ENCODE data around the gene NPPA. TPM values are rescaled to one million over a fixed set of nuclear protein-coding genes. Genes with fewer than 3 reads are reported as not detected.

NPPA gene
- total RNA-seq, 1 donor from 2014 or later, result not detected

GRCh38 chr1:11802973-11803885 is 44.4 kb downstream of the NPPA start:
- peaks cover 11% of the 10 kb centered on the region for H3K27me3 Mint-ChIP-seq (ENCODE audit: unreplicated experiment)
- peaks cover 13% of the 10 kb centered on the region for H3K36me3 Mint-ChIP-seq (ENCODE audit: low read depth, unreplicated experiment)
- H3K4me1 Mint-ChIP-seq (ENCODE audit: unreplicated experiment), result peaks cover 39% of the 10 kb centered on the region
- peak overlapping the region; percentile 79 for H3K4me3 Mint-ChIP-seq (ENCODE audit: unreplicated experiment)
- no peaks in the 10 kb centered on the region for H3K9me3 Mint-ChIP-seq (ENCODE audit: unreplicated experiment)
- TF ChIP-seq CTCF (IDR thresholded peaks at IDR 0.05; ENCODE audit: unreplicated experiment), result no peak
- no peak overlapping the region for H3K27ac Mint-ChIP-seq (ENCODE audit: unreplicated experiment)
- peak; percentile 71 for DNase-seq (ENCODE audit: low spot score)

- Mint-ChIP-seq H3K36me3 (ENCODE audit: low read depth, unreplicated experiment) (peaks cover 13% of the 10 kb centered on the region), H3K9me3 (ENCODE audit: unreplicated experiment) (no peaks in the 10 kb centered on the region), H3K27me3 (ENCODE audit: unreplicated experiment) (peaks cover 7% of the 10 kb centered on the region), H3K4me1 (ENCODE audit: unreplicated experiment) (peaks cover 33% of the 10 kb centered on the region), H3K4me3 (ENCODE audit: unreplicated experiment) (peak overlapping the region; percentile 79), H3K27ac (ENCODE audit: unreplicated experiment) (no peak overlapping the region)
- no peak for DNase-seq (ENCODE audit: low spot score)
- TF ChIP-seq CTCF (IDR thresholded peaks at IDR 0.05; ENCODE audit: unreplicated experiment), result no peak
Measured at GRCh38 chr1:11802616-11802972, 45.0 kb downstream of the NPPA start.

- Mint-ChIP-seq H3K4me3 (ENCODE audit: unreplicated experiment) (no peak overlapping the region), H3K9me3 (ENCODE audit: unreplicated experiment) (no peaks in the 10 kb centered on the region), H3K27ac (ENCODE audit: unreplicated experiment) (no peak overlapping the region), H3K27me3 (ENCODE audit: unreplicated experiment) (peaks cover 3% of the 10 kb centered on the region), H3K36me3 (ENCODE audit: low read depth, unreplicated experiment) (peaks cover 18% of the 10 kb centered on the region), H3K4me1 (ENCODE audit: unreplicated experiment) (peaks cover 20% of the 10 kb centered on the region)
- no peak for DNase-seq (ENCODE audit: low spot score)
- TF ChIP-seq CTCF (IDR thresholded peaks at IDR 0.05; ENCODE audit: unreplicated experiment), result no peak
Measured at GRCh38 chr1:11800756-11801433, 46.7 kb downstream of the NPPA start.

- no peaks in the 10 kb centered on the region for H3K9me3 Mint-ChIP-seq (ENCODE audit: unreplicated experiment)
- peaks cover 23% of the 10 kb centered on the region for H3K36me3 Mint-ChIP-seq (ENCODE audit: low read depth, unreplicated experiment)
- DNase-seq (ENCODE audit: low spot score), result no peak
- peaks cover 2% of the 10 kb centered on the region for H3K27me3 Mint-ChIP-seq (ENCODE audit: unreplicated experiment)
- H3K27ac Mint-ChIP-seq (ENCODE audit: unreplicated experiment), result no peak overlapping the region
- peaks cover 20% of the 10 kb centered on the region for H3K4me1 Mint-ChIP-seq (ENCODE audit: unreplicated experiment)
- no peak overlapping the region for H3K4me3 Mint-ChIP-seq (ENCODE audit: unreplicated experiment)
- TF ChIP-seq CTCF (IDR thresholded peaks at IDR 0.05; ENCODE audit: unreplicated experiment), result no peak
Measured at GRCh38 chr1:11800391-11800755, 47.2 kb downstream of the NPPA start.

DNA sequence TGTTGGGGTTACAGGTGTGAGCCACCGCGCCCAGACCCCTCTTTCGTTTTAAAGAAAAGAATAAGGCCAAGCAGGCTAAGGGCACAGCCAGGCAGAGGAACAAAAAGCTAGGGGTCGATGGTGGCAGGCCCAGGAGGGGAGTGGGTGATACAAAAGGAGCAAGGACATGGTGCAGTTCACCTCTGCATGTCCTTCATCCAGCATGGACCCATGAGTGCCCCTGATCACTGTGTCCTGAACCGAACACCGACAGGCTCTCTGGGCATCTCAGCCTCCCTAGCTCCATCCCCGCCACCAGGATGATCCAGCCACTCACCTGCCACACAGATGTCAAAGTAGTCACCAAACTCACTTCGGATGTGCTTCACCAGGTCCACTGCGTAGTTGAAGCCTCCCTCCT is 47.7 kb downstream of the NPPA start:
- Mint-ChIP-seq H3K4me1 (ENCODE audit: unreplicated experiment) (peaks cover 20% of the 10 kb centered on the region), H3K36me3 (ENCODE audit: low read depth, unreplicated experiment) (peaks cover 26% of the 10 kb centered on the region), H3K4me3 (ENCODE audit: unreplicated experiment) (no peak overlapping the region), H3K9me3 (ENCODE audit: unreplicated experiment) (no peaks in the 10 kb centered on the region), H3K27me3 (ENCODE audit: unreplicated experiment) (peaks cover 2% of the 10 kb centered on the region), H3K27ac (ENCODE audit: unreplicated experiment) (no peak overlapping the region)
- no peak for DNase-seq (ENCODE audit: low spot score)
- no peak for TF ChIP-seq CTCF (IDR thresholded peaks at IDR 0.05; ENCODE audit: unreplicated experiment)
